HL-60 (cell line): ENCODE data around the gene ACHE.
"Not testable (repeated sequence)": the region's sequence is repeated elsewhere in the genome, so short reads cannot be mapped to it uniquely, and the experiment has no call there.

Experiments
- DNase-seq, 2 experiments: peaks; one replicate each; pipeline ENCODE4 v3.0.0-alpha.2; 2010 to 2020; ENCODE audit warnings: low read depth in 1 of 2, low spot score in 1 of 2
- H3K27ac ChIP-seq: fragments of 250-450 bp; sonication (Bioruptor Pico); replicated peaks from 2 replicates; pipeline ENCODE4 v1.5.1; 2020; ENCODE audit warnings: mild to moderate bottlenecking, moderate library complexity
- H3K27me3 ChIP-seq: fragments of 250-450 bp; sonication (Bioruptor Pico); 2 replicates; pipeline ENCODE4 v1.5.1; 2021; ENCODE audit warnings: mild to moderate bottlenecking, moderate library complexity; ENCODE audit not compliant: insufficient read depth, poor library complexity, severe bottlenecking
- H3K4me3 ChIP-seq: replicated peaks from 2 replicates; pipeline ENCODE4 v1.5.1; 2011; ENCODE audit warnings: mild to moderate bottlenecking, control low read depth, low read length; ENCODE audit not compliant: insufficient read depth
- CTCF ChIP-seq: IDR thresholded peaks from one replicate; pipeline ENCODE4 v1.5.1; 2011; ENCODE audit warnings: low read length, control low read depth, inconsistent platforms; ENCODE audit not compliant: insufficient read depth
- GABPA ChIP-seq: IDR thresholded peaks from 2 replicates; pipeline ENCODE4 v1.6.1; 2012; ENCODE audit warnings: low read depth
- POLR2AphosphoS5 ChIP-seq: IDR thresholded peaks from 2 replicates; pipeline ENCODE4 v1.6.1; 2012; ENCODE audit warnings: low read depth
- REST ChIP-seq: IDR thresholded peaks from 2 replicates; pipeline ENCODE4 v1.6.1; 2012; ENCODE audit warnings: low read depth; ENCODE audit not compliant: insufficient replicate concordance
- SPI1 ChIP-seq: IDR thresholded peaks from 2 replicates; pipeline ENCODE4 v1.6.1; 2012; ENCODE audit warnings: low read depth, mild to moderate bottlenecking, borderline replicate concordance

The ACHE gene

GRCh38 chr7:100860702-100861615 is 34.7 kb downstream of the ACHE start:
- DNase-seq = no peak
- no peaks in the 10 kb centered on the region for H3K27me3 ChIP-seq
- no peak for TF ChIP-seq SPI1
- no peak overlapping the region for H3K4me3 ChIP-seq
- H3K27ac ChIP-seq = no peak overlapping the region

GRCh38 chr7:100859856-100860255 is 35.8 kb downstream of the ACHE start:
- TF ChIP-seq CTCF = no peak
- H3K27ac ChIP-seq = no peak overlapping the region
- no peak for DNase-seq

GRCh38 chr7:100856871-100857282 is 38.8 kb downstream of the ACHE start:
- Histone ChIP-seq H3K27me3 (no peaks in the 10 kb centered on the region), H3K27ac (no peak overlapping the region), H3K4me3 (no peak overlapping the region)
- no peak for DNase-seq
- TF ChIP-seq GABPA (no peak), SPI1 (no peak)

More at GRCh38 chr7:100859856-100860255, 35.8 kb downstream of the ACHE start:
- Histone ChIP-seq H3K4me3 (no peak overlapping the region), H3K27me3 (no peaks in the 10 kb centered on the region)

GRCh38 chr7:100855515-100855914 is 40.2 kb downstream of the ACHE start:
- DNase-seq = no peak
- no peak for TF ChIP-seq POLR2AphosphoS5
- no peak for TF ChIP-seq CTCF
- TF ChIP-seq SPI1 = no peak
- no peak for TF ChIP-seq REST
- no peak overlapping the region for H3K27ac ChIP-seq
- no peak overlapping the region for H3K4me3 ChIP-seq
- H3K27me3 ChIP-seq = no peaks in the 10 kb centered on the region

GRCh38 chr7:100854899-100855298 is 40.8 kb downstream of the ACHE start:
- not testable (repeated sequence) for H3K27me3 ChIP-seq, DNase-seq, H3K4me3 ChIP-seq, H3K27ac ChIP-seq

- Histone ChIP-seq H3K27me3 (no peaks in the 10 kb centered on the region), H3K27ac (no peak overlapping the region), H3K4me3 (no peak overlapping the region)
- no peak for DNase-seq
- TF ChIP-seq CTCF = no peak
- no peak for TF ChIP-seq GABPA
These were observed 41.4 kb downstream of the ACHE start for GRCh38 chr7:100854146-100854895.
